Cerebellar nuclear complex (tissue), 1 donor: Measurements from ENCODE around the gene AGFG1.
"Not testable (repeated sequence)": the region's sequence is repeated elsewhere in the genome, so short reads cannot be mapped to it uniquely, and the experiment has no call there.

Experiments used
- DNase-seq, 2 experiments: peaks; one replicate each; lab custom pipeline; 2025; lab: John Stamatoyannopoulos, UW

Gene AGFG1

GRCh38 chr2:227540352-227540751 lies 68.4 kb downstream of the AGFG1 start:
- DNase-seq, result not testable (repeated sequence)

- DNase-seq, result no peak
Observed at GRCh38 chr2:227545990-227546389, 74.0 kb downstream of the AGFG1 start.

GRCh38 chr2:227551836-227552235 lies 79.9 kb downstream of the AGFG1 start:
- no peak for DNase-seq

GRCh38 chr2:227562581-227562980 lies 90.6 kb downstream of the AGFG1 start:
- DNase-seq, result no peak

GRCh38 chr2:227565080-227565479 lies 93.1 kb downstream of the AGFG1 start:
- no peak for DNase-seq

- DNase-seq, result no peak
Observed at GRCh38 chr2:227566012-227566411, 94.1 kb downstream of the AGFG1 start.

- no peak for DNase-seq
Observed at GRCh38 chr2:227568852-227569169, 96.9 kb downstream of the AGFG1 start.

GRCh38 chr2:227570615-227571014 lies 98.7 kb downstream of the AGFG1 start:
- DNase-seq, result no peak

GRCh38 chr2:227576110-227576509 lies 104.2 kb downstream of the AGFG1 start:
- DNase-seq, result no peak

- no peak for DNase-seq
Observed at GRCh38 chr2:227576812-227577211, 104.9 kb downstream of the AGFG1 start.

GRCh38 chr2:227577555-227577954 lies 105.6 kb downstream of the AGFG1 start:
- no peak for DNase-seq

GRCh38 chr2:227578642-227579041 lies 106.7 kb downstream of the AGFG1 start:
- DNase-seq, result no peak

- DNase-seq, result no peak
Observed at GRCh38 chr2:227579791-227580190, 107.8 kb downstream of the AGFG1 start.

GRCh38 chr2:227582369-227582768 lies 110.4 kb downstream of the AGFG1 start:
- DNase-seq, result no peak

- no peak for DNase-seq
Observed at GRCh38 chr2:227592694-227593387, 120.9 kb downstream of the AGFG1 start.

- DNase-seq, result no peak
Observed at GRCh38 chr2:227595797-227596196, 123.8 kb downstream of the AGFG1 start.

GRCh38 chr2:227597036-227597435 lies 125.1 kb downstream of the AGFG1 start:
- no peak for DNase-seq

GRCh38 chr2:227597998-227598397 lies 126.0 kb downstream of the AGFG1 start:
- DNase-seq, result no peak

GRCh38 chr2:227598835-227599503 lies 127.0 kb downstream of the AGFG1 start, which contains the start of gene SCYGR2:
Gene SCYGR2, plus strand, starts transcription at chr2:227598893. Its CDS starts 0 bp downstream, at chr2:227598893.
- DNase-seq, result not testable (repeated sequence)

- no peak for DNase-seq
Observed at GRCh38 chr2:227602358-227602757, 130.4 kb downstream of the AGFG1 start.

- DNase-seq, result no peak
Observed at GRCh38 chr2:227606476-227606875, 134.5 kb downstream of the AGFG1 start.

GRCh38 chr2:227607941-227608340 lies 136.0 kb downstream of the AGFG1 start:
- DNase-seq, result no peak

GRCh38 chr2:227608561-227609338 lies 136.8 kb downstream of the AGFG1 start:
- DNase-seq, result no peak
